ENCODE measurements around the gene NIPSNAP3A. TPM values are rescaled to one million over a fixed set of nuclear protein-coding genes. Genes with fewer than 3 reads are reported as not detected.

NIPSNAP3A gene
- total RNA-seq, 4 donors from 2014 or later, result 22.6 to 63.2 (median 43.3) TPM

DNA sequence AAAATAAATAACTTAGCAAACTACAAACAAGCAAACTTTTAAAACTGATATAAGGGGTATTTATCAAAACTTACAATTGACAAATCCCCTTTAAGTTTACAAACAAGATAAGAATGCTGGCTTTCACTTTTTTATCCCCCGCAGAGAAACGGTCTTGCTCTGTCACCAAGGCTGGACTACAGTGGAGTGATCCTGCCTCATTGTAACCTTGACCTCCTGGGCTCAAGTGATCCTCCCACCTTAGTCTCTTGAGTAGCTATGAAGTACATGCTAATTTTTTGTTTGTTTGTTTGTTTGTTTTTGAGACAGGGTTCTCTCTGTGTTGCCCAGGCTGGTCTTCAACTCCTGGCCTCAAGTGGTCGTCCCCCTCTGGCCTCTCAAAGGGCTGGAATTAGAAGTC lies 9.0 kb upstream of the NIPSNAP3A start:
- intact Hi-C loops (cut with DNase I; ENCODE audit: low total_unique reads), result no loop called here
- TF ChIP-seq POLR2A (IDR thresholded peaks at IDR 0.05), result no peak
- TF ChIP-seq, protein P1, sequence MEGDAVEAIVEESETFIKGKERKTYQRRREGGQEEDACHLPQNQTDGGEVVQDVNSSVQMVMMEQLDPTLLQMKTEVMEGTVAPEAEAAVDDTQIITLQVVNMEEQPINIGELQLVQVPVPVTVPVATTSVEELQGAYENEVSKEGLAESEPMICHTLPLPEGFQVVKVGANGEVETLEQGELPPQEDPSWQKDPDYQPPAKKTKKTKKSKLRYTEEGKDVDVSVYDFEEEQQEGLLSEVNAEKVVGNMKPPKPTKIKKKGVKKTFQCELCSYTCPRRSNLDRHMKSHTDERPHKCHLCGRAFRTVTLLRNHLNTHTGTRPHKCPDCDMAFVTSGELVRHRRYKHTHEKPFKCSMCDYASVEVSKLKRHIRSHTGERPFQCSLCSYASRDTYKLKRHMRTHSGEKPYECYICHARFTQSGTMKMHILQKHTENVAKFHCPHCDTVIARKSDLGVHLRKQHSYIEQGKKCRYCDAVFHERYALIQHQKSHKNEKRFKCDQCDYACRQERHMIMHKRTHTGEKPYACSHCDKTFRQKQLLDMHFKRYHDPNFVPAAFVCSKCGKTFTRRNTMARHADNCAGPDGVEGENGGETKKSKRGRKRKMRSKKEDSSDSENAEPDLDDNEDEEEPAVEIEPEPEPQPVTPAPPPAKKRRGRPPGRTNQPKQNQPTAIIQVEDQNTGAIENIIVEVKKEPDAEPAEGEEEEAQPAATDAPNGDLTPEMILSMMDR (IDR thresholded peaks at IDR 0.05), result no peak
- Histone ChIP-seq H3K27me3 (no peaks in the 10 kb centered on the region), H3K36me3 (no peaks in the 10 kb centered on the region), H3K4me1 (no peaks in the 10 kb centered on the region), H3K4me3 (no peak overlapping the region), H3K9me3 (no peaks in the 10 kb centered on the region), H3K27ac (no peak overlapping the region)
- DNase-seq, result no peak

DNA sequence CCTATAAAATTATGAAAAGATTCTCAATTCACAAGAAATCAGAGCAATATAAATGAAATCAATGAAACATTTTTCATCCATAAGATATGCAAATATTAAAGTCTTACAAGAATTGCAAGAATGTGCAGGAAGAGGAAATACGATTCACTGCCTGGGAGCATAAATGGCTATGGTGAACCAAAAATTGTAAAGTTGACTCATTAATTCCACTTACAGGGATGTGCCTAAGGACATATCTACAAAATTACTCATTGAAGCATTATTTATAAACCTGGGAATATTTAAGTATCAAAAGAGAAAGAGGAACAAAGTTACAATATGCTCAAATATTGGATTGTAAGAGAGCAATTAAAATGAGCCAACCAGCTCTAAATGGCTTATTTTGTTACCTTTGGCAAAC lies 6.9 kb upstream of the NIPSNAP3A start:
- Histone ChIP-seq H3K27ac (no peak overlapping the region), H3K36me3 (no peaks in the 10 kb centered on the region), H3K4me3 (no peak overlapping the region), H3K4me1 (no peaks in the 10 kb centered on the region), H3K9me3 (no peaks in the 10 kb centered on the region), H3K27me3 (no peaks in the 10 kb centered on the region)
- intact Hi-C loops (cut with DNase I; ENCODE audit: low total_unique reads), result no loop called here
- TF ChIP-seq, protein P1 (IDR thresholded peaks at IDR 0.05), result no peak
- TF ChIP-seq POLR2A (IDR thresholded peaks at IDR 0.05), result no peak
- DNase-seq, result no peak

DNA sequence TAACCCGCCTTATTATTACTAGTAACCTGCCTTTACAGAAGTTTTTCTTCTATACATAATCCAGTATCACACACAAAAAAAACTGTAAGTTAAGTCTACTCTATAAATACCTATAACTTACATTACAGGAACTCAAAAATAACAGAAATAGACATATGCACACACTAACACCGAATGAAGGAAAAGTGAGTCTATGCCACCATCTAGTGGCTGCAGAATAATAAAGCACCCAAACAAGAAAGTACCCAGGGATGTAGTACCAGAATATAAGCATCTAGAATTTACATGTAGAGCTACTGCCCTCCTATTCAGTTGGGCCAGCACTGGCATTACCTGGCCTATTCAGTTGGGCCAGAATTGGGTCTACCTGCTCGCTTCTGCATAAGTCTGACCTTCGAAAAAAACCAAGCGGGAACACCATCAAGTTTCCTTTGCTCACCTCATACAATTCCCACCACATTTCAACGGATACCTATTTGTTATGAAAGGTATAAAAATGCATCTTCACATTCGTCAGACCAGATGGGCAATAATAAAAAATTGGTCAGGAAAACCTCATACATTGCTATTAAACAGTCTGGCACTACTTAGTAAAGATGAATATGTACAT lies 4.0 kb upstream of the NIPSNAP3A start:
- H3K4me1 ChIP-seq, result no peaks in the 10 kb centered on the region
- H3K9me3 ChIP-seq, result no peaks in the 10 kb centered on the region
- H3K27ac ChIP-seq, result no peak overlapping the region
- intact Hi-C loops (cut with DNase I; ENCODE audit: low total_unique reads), result no loop called here
- no peak for TF ChIP-seq POLR2A (IDR thresholded peaks at IDR 0.05)
- TF ChIP-seq, protein P1 (IDR thresholded peaks at IDR 0.05), result peak; percentile 64 to 77 (median 74)
- no peaks in the 10 kb centered on the region for H3K27me3 ChIP-seq
- no peak for DNase-seq
- H3K36me3 ChIP-seq, result no peaks in the 10 kb centered on the region
- H3K4me3 ChIP-seq, result no peak overlapping the region

GRCh38 chr9:104745852-104746251 lies 1.6 kb upstream of the NIPSNAP3A start:
- H3K4me1 ChIP-seq, result no peaks in the 10 kb centered on the region
- H3K36me3 ChIP-seq, result no peaks in the 10 kb centered on the region
- DNase-seq, result no peak
- no peak overlapping the region for H3K4me3 ChIP-seq
- intact Hi-C loops (cut with DNase I; ENCODE audit: low total_unique reads), result no loop called here
- TF ChIP-seq POLR2A (IDR thresholded peaks at IDR 0.05), result no peak
- TF ChIP-seq, protein P1 (IDR thresholded peaks at IDR 0.05), result no peak
- no peak overlapping the region for H3K27ac ChIP-seq
- no peaks in the 10 kb centered on the region for H3K9me3 ChIP-seq
- H3K27me3 ChIP-seq, result no peaks in the 10 kb centered on the region

DNA sequence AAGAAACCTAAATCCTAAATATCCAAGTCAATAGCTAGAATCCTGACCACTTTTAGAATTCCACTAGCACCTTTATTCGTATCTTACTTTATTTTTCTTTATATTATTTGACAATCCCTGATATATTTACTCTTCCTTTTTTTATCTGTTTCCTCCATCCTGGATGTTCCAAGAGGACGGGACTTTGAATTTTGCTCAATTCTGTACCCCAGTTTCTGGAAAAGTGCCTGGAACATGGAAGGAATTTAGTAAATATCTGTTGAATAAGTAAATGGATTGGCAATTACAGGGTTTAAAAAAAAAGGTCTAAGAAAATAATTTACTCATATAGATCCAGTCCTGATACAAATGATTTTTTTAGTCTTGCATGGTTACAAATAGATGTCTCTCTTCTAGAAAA lies 1.2 kb upstream of the NIPSNAP3A start:
- intact Hi-C loops (cut with DNase I; ENCODE audit: low total_unique reads), result no loop called here
- TF ChIP-seq, protein P1 (IDR thresholded peaks at IDR 0.05), result no peak
- no peak for TF ChIP-seq POLR2A (IDR thresholded peaks at IDR 0.05)
- no peak for DNase-seq
- Histone ChIP-seq H3K27me3 (no peaks in the 10 kb centered on the region), H3K36me3 (no peaks in the 10 kb centered on the region), H3K4me3 (no peak overlapping the region), H3K4me1 (no peaks in the 10 kb centered on the region), H3K9me3 (no peaks in the 10 kb centered on the region), H3K27ac (no peak overlapping the region)
